CD4-positive, alpha-beta memory T cell (primary cell): ENCODE data around the gene GRIA1. TPM values are rescaled to one million over a fixed set of nuclear protein-coding genes. Genes with fewer than 3 reads are reported as not detected.

Experiments
- CTCF ChIA-PET: fragments of 350-600 bp; sonication (Branson Sonifier 250); formaldehyde crosslinking; loops from one replicate; lab custom pipeline; 2021; ENCODE audit warnings: inconsistent platforms; ENCODE audit not compliant: partially characterized antibody; lab: Charles Lee
- POLR2A ChIA-PET: fragments of 350-600 bp; sonication (Branson Sonifier 250); formaldehyde crosslinking; loops from one replicate; lab custom pipeline; 2021; ENCODE audit not compliant: partially characterized antibody; lab: Charles Lee
- DNase-seq, 5 donors: peaks; one replicate each; pipeline versions ENCODE4 v3.0.0 to v3.0.0-alpha.2; 2020 to 2022; ENCODE audit warnings: mixed read lengths in 1 of 5
- H3K27ac ChIP-seq: one replicate; pipeline ENCODE4 v1.7.0; 2013; ENCODE audit warnings: low read depth, low read length
- H3K27me3 ChIP-seq: 2 replicates; pipeline ENCODE4 v1.7.0; 2013; ENCODE audit warnings: mild to moderate bottlenecking, low read length, moderate library complexity; ENCODE audit not compliant: insufficient read depth
- H3K36me3 ChIP-seq: 2 replicates; pipeline ENCODE4 v1.7.0; 2013; ENCODE audit warnings: mild to moderate bottlenecking, low read length, moderate library complexity; ENCODE audit not compliant: insufficient read depth
- H3K4me1 ChIP-seq: 2 replicates; pipeline ENCODE4 v1.7.0; 2013; ENCODE audit warnings: mild to moderate bottlenecking, low read length, moderate library complexity; ENCODE audit not compliant: insufficient read depth
- H3K4me3 ChIP-seq, 2 donors: one replicate each; pipeline ENCODE4 v1.7.0; 2013; ENCODE audit warnings: low read length in 2 of 2, mild to moderate bottlenecking in 1 of 2
- H3K9me3 ChIP-seq, 2 donors: one replicate each; pipeline ENCODE4 v1.7.0; 2013; ENCODE audit warnings: low read length in 2 of 2, control low read depth in 1 of 2; ENCODE audit not compliant: control insufficient read depth in 1 of 2
- H3K27ac Mint-ChIP-seq, 7 donors: one replicate each; pipeline ENCODE4 v1.8.0; 2020 to 2021; ENCODE audit warnings: mixed read lengths in 7 of 7, mild to moderate bottlenecking in 6 of 7, inconsistent platforms in 3 of 7, moderate library complexity in 3 of 7
- H3K27me3 Mint-ChIP-seq, 2 donors: one replicate each; pipeline ENCODE4 v1.8.0; 2020 to 2021; ENCODE audit warnings: mixed read lengths in 2 of 2
- H3K36me3 Mint-ChIP-seq, 2 donors: one replicate each; pipeline ENCODE4 v1.8.0; 2020 to 2021; ENCODE audit warnings: mixed read lengths in 2 of 2, inconsistent platforms in 1 of 2, mild to moderate bottlenecking in 1 of 2
- H3K4me1 Mint-ChIP-seq, 4 donors: one replicate each; pipeline ENCODE4 v1.8.0; 2020 to 2021; ENCODE audit warnings: mixed read lengths in 4 of 4, mild to moderate bottlenecking in 1 of 4
- H3K4me3 Mint-ChIP-seq, 8 donors: one replicate each; pipeline ENCODE4 v1.8.0; 2020 to 2021; ENCODE audit warnings: mixed read lengths in 8 of 8, mild to moderate bottlenecking in 7 of 8, moderate library complexity in 6 of 8, inconsistent platforms in 3 of 8
- H3K9me3 Mint-ChIP-seq, 8 donors: one replicate each; pipeline ENCODE4 v1.8.0; 2020 to 2021; ENCODE audit warnings: mixed read lengths in 8 of 8, mild to moderate bottlenecking in 5 of 8, inconsistent platforms in 3 of 8, moderate library complexity in 1 of 8
- intact Hi-C: fragments of 100-400 bp; cut with micrococcal nuclease; formaldehyde crosslinking; loops from one replicate; pipeline ENCODE4 v1.15.1; 2023
- polyA plus RNA-seq, 2 donors: library from polyadenylated mRNA; unstranded; fragments of 300-500 nt; fragmentation: Illumina TruSeq; gene quantifications; one replicate each; pipeline ENCODE4 v1.2.3, GENCODE V29; 2021
- total RNA-seq, 2 experiments: library from RNA; stranded (reverse); gene quantifications; one replicate each; pipeline ENCODE4 v1.2.3, GENCODE V29; 2021

GRIA1 gene
- total and polyA plus RNA-seq, 4 experiments from 2014 or later: not detected

- no peak overlapping the region for H3K27ac ChIP-seq
- DNase-seq: no peak
- no peak overlapping the region for H3K27ac Mint-ChIP-seq
- H3K9me3 Mint-ChIP-seq: peaks cover 0 to 3% (median 0%) of the 10 kb centered on the region in 8 donors
- no peak overlapping the region for H3K4me3 ChIP-seq
- H3K36me3 ChIP-seq: no peaks in the 10 kb centered on the region
- H3K4me1 Mint-ChIP-seq: no peaks in the 10 kb centered on the region
- H3K4me3 Mint-ChIP-seq: no peak overlapping the region
- H3K27me3 Mint-ChIP-seq: peaks cover 1 to 4% of the 10 kb centered on the region in 2 donors
- no peaks in the 10 kb centered on the region for H3K9me3 ChIP-seq
- intact Hi-C loops: no loop called here
- H3K36me3 Mint-ChIP-seq: no peaks in the 10 kb centered on the region
- ChIA-PET POLR2A (no interaction called here), CTCF (no interaction called here)
- no peaks in the 10 kb centered on the region for H3K4me1 ChIP-seq
- no peaks in the 10 kb centered on the region for H3K27me3 ChIP-seq
These were observed 301.8 kb downstream of the GRIA1 start for GRCh38 chr5:153792305-153792704.

- Histone ChIP-seq H3K27me3 (no peaks in the 10 kb centered on the region), H3K9me3 (no peaks in the 10 kb centered on the region), H3K4me1 (no peaks in the 10 kb centered on the region), H3K4me3 (no peak overlapping the region), H3K36me3 (no peaks in the 10 kb centered on the region), H3K27ac (no peak overlapping the region)
- CTCF ChIA-PET: no interaction called here
- no peaks in the 10 kb centered on the region for H3K4me1 Mint-ChIP-seq
- H3K36me3 Mint-ChIP-seq: no peaks in the 10 kb centered on the region
- POLR2A ChIA-PET: no interaction called here
- peaks cover 0 to 3% (median 0%) of the 10 kb centered on the region in 8 donors for H3K9me3 Mint-ChIP-seq
- no peak overlapping the region for H3K27ac Mint-ChIP-seq
- DNase-seq: no peak
- H3K4me3 Mint-ChIP-seq: no peak overlapping the region
- intact Hi-C loops: no loop called here
- no peaks in the 10 kb centered on the region for H3K27me3 Mint-ChIP-seq
These were observed 303.2 kb downstream of the GRIA1 start for GRCh38 chr5:153793699-153794098.

- no peaks in the 10 kb centered on the region for H3K27me3 ChIP-seq
- H3K9me3 ChIP-seq: no peaks in the 10 kb centered on the region
- no peaks in the 10 kb centered on the region for H3K4me1 ChIP-seq
- H3K27ac Mint-ChIP-seq: no peak overlapping the region
- no peak overlapping the region for H3K4me3 Mint-ChIP-seq
- H3K36me3 ChIP-seq: no peaks in the 10 kb centered on the region
- H3K27ac ChIP-seq: no peak overlapping the region
- POLR2A ChIA-PET: no interaction called here
- intact Hi-C loops: no loop called here
- no peak overlapping the region for H3K4me3 ChIP-seq
- H3K27me3 Mint-ChIP-seq: no peaks in the 10 kb centered on the region
- H3K9me3 Mint-ChIP-seq: peaks cover 0 to 3% (median 0%) of the 10 kb centered on the region in 8 donors
- no peaks in the 10 kb centered on the region for H3K4me1 Mint-ChIP-seq
- H3K36me3 Mint-ChIP-seq: no peaks in the 10 kb centered on the region
- CTCF ChIA-PET: no interaction called here
- DNase-seq: no peak
These were observed 303.9 kb downstream of the GRIA1 start for GRCh38 chr5:153794327-153794726.

GRCh38 chr5:153796527-153796926 is 306.1 kb downstream of the GRIA1 start:
- Mint-ChIP-seq H3K4me3 (no peak overlapping the region), H3K9me3 (peaks cover 0 to 1% (median 0%) of the 10 kb centered on the region in 8 donors)

GRCh38 chr5:153797484-153797883 is 307.0 kb downstream of the GRIA1 start:
- Mint-ChIP-seq H3K4me3 (no peak overlapping the region), H3K27ac (no peak overlapping the region), H3K36me3 (no peaks in the 10 kb centered on the region), H3K27me3 (no peaks in the 10 kb centered on the region), H3K4me1 (no peaks in the 10 kb centered on the region), H3K9me3 (peaks cover 0 to 1% (median 0%) of the 10 kb centered on the region in 8 donors)
- CTCF ChIA-PET: no interaction called here
- Histone ChIP-seq H3K36me3 (no peaks in the 10 kb centered on the region), H3K27ac (no peak overlapping the region), H3K4me3 (no peak overlapping the region), H3K27me3 (no peaks in the 10 kb centered on the region), H3K9me3 (no peaks in the 10 kb centered on the region), H3K4me1 (no peaks in the 10 kb centered on the region)
- POLR2A ChIA-PET: no interaction called here
- DNase-seq: no peak
- intact Hi-C loops: no loop called here

More at GRCh38 chr5:153796527-153796926, 306.1 kb downstream of the GRIA1 start:
- no peaks in the 10 kb centered on the region for H3K36me3 Mint-ChIP-seq
- DNase-seq: no peak
- Histone ChIP-seq H3K4me3 (no peak overlapping the region), H3K4me1 (no peaks in the 10 kb centered on the region), H3K27me3 (no peaks in the 10 kb centered on the region), H3K9me3 (no peaks in the 10 kb centered on the region), H3K36me3 (no peaks in the 10 kb centered on the region), H3K27ac (no peak overlapping the region)
- no peaks in the 10 kb centered on the region for H3K4me1 Mint-ChIP-seq
- CTCF ChIA-PET: no interaction called here
- POLR2A ChIA-PET: no interaction called here
- H3K27ac Mint-ChIP-seq: no peak overlapping the region
- intact Hi-C loops: no loop called here
- no peaks in the 10 kb centered on the region for H3K27me3 Mint-ChIP-seq

- intact Hi-C loops: no loop called here
- no peak overlapping the region for H3K27ac ChIP-seq
- H3K4me1 ChIP-seq: no peaks in the 10 kb centered on the region
- no peak for DNase-seq
- H3K27me3 ChIP-seq: no peaks in the 10 kb centered on the region
- no peak overlapping the region for H3K4me3 Mint-ChIP-seq
- no peaks in the 10 kb centered on the region for H3K36me3 Mint-ChIP-seq
- no peaks in the 10 kb centered on the region for H3K4me1 Mint-ChIP-seq
- ChIA-PET CTCF (no interaction called here), POLR2A (no interaction called here)
- no peaks in the 10 kb centered on the region for H3K9me3 ChIP-seq
- H3K27me3 Mint-ChIP-seq: no peaks in the 10 kb centered on the region
- no peak overlapping the region for H3K4me3 ChIP-seq
- peaks cover 0 to 1% (median 0%) of the 10 kb centered on the region in 8 donors for H3K9me3 Mint-ChIP-seq
- H3K36me3 ChIP-seq: no peaks in the 10 kb centered on the region
- no peak overlapping the region for H3K27ac Mint-ChIP-seq
These were observed 308.4 kb downstream of the GRIA1 start for GRCh38 chr5:153798830-153799229.

- Histone ChIP-seq H3K36me3 (no peaks in the 10 kb centered on the region), H3K9me3 (no peaks in the 10 kb centered on the region), H3K27me3 (no peaks in the 10 kb centered on the region), H3K4me1 (no peaks in the 10 kb centered on the region), H3K27ac (no peak overlapping the region), H3K4me3 (no peak overlapping the region)
- DNase-seq: no peak
- Mint-ChIP-seq H3K9me3 (peaks cover 0 to 3% (median 0%) of the 10 kb centered on the region in 8 donors), H3K4me3 (no peak overlapping the region), H3K27ac (no peak overlapping the region), H3K27me3 (no peaks in the 10 kb centered on the region), H3K4me1 (no peaks in the 10 kb centered on the region), H3K36me3 (no peaks in the 10 kb centered on the region)
- ChIA-PET POLR2A (no interaction called here), CTCF (no interaction called here)
- intact Hi-C loops: no loop called here
These were observed 309.0 kb downstream of the GRIA1 start for GRCh38 chr5:153799466-153799865.
